Uterine smooth muscle cell (primary cell): ENCODE data around the gene PTGER2. TPM values are rescaled to one million over a fixed set of nuclear protein-coding genes. Genes with fewer than 3 reads are reported as not detected.

ENCODE experiments used
- total RNA-seq: library from RNA; depleted of rRNA; stranded (reverse); fragments of >200 nt; gene quantifications from 2 replicates; pipeline ENCODE4 v1.2.3, GENCODE V29; 2014

PTGER2 gene
- total RNA-seq, result 17.5 and 22.9 TPM in 2 replicates

GRCh38 chr14:52313903-52314594, at the start of gene PTGER2:
Gene PTGER2, plus strand, starts transcription at chr14:52314312. Its CDS starts 237 bp downstream, at chr14:52314549.

DNA sequence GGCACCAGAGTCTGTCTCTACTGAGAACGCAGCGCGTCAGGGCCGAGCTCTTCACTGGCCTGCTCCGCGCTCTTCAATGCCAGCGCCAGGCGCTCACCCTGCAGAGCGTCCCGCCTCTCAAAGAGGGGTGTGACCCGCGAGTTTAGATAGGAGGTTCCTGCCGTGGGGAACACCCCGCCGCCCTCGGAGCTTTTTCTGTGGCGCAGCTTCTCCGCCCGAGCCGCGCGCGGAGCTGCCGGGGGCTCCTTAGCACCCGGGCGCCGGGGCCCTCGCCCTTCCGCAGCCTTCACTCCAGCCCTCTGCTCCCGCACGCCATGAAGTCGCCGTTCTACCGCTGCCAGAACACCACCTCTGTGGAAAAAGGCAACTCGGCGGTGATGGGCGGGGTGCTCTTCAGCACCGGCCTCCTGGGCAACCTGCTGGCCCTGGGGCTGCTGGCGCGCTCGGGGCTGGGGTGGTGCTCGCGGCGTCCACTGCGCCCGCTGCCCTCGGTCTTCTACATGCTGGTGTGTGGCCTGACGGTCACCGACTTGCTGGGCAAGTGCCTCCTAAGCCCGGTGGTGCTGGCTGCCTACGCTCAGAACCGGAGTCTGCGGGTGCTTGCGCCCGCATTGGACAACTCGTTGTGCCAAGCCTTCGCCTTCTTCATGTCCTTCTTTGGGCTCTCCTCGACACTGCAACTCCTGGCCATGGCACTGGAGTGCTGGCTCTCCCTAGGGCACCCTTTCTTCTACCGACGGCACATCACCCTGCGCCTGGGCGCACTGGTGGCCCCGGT, 46.4 kb upstream of the PTGER2 start, which contains the start of gene PTGDR:
Gene PTGDR (plus strand): TSS at position 198 of the 778 bp plus-strand sequence. CDS start 117 bp downstream, at position 315.

Other genes starting within 250 kb of the PTGER2 start
- gene NID2, start 245.3 kb upstream of the PTGER2 start, total RNA-seq, result 84.8 and 133 TPM in 2 replicates
- under 0.01 and 0.22 TPM in 2 replicates for gene PTGDR, start 46.6 kb upstream of the PTGER2 start, total RNA-seq
- 3.3 and 5.2 TPM in 2 replicates for gene TXNDC16, start 238.2 kb downstream of the PTGER2 start, total RNA-seq
- gene GPR137C, start 238.5 kb downstream of the PTGER2 start, total RNA-seq, result 0.37 and 0.44 TPM in 2 replicates